ENCODE results near the gene LARP1B. TPM values are rescaled to one million over a fixed set of nuclear protein-coding genes. Genes with fewer than 3 reads are reported as not detected.

LARP1B gene
- polyA plus RNA-seq, 1 experiment, result 24.3 TPM

DNA sequence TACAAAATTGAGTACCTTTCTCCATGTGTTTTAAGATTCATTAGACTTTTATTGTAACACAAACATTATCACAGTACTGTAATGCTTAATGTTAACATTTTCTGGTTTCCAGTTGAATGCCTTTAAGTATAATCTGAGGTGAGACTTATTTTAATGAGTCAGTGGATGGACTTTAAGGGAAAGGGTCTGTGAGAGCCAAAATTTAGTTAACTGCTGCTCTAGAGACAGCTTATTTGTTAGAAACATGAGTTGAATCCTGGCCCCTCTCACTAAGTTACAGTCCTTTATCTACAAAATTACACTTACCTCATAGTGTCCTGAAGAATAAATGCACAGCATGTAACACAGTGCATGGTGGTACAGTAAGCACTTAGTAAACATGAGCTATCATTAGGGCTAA lies 160.5 kb downstream of the LARP1B start:
- no peaks in the 10 kb centered on the region for H3K27me3 ChIP-seq (ENCODE audit: control insufficient read depth, insufficient read depth, low read length)
- no peaks in the 10 kb centered on the region for H3K9me3 ChIP-seq (ENCODE audit: control insufficient read depth, insufficient read depth, low read length)
- no peak overlapping the region for H3K27ac ChIP-seq (ENCODE audit: low read depth, low read length)
- no peak overlapping the region for H3K4me3 ChIP-seq (ENCODE audit: low read depth, low read length)
- POLR2A ChIA-PET, result no interaction called here
- CTCF ChIA-PET, result interaction anchor here (0.5 kb wide), 1 partner anchor 485 kb away, joined by 4 read pairs; no protein-coding TSS in a partner anchor
- TF ChIP-seq, protein P1, sequence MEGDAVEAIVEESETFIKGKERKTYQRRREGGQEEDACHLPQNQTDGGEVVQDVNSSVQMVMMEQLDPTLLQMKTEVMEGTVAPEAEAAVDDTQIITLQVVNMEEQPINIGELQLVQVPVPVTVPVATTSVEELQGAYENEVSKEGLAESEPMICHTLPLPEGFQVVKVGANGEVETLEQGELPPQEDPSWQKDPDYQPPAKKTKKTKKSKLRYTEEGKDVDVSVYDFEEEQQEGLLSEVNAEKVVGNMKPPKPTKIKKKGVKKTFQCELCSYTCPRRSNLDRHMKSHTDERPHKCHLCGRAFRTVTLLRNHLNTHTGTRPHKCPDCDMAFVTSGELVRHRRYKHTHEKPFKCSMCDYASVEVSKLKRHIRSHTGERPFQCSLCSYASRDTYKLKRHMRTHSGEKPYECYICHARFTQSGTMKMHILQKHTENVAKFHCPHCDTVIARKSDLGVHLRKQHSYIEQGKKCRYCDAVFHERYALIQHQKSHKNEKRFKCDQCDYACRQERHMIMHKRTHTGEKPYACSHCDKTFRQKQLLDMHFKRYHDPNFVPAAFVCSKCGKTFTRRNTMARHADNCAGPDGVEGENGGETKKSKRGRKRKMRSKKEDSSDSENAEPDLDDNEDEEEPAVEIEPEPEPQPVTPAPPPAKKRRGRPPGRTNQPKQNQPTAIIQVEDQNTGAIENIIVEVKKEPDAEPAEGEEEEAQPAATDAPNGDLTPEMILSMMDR (IDR thresholded peaks at IDR 0.05; ENCODE audit: low read depth, low read length), result no peak
- no peak for DNase-seq (ENCODE audit: low read depth, low spot score)

DNA sequence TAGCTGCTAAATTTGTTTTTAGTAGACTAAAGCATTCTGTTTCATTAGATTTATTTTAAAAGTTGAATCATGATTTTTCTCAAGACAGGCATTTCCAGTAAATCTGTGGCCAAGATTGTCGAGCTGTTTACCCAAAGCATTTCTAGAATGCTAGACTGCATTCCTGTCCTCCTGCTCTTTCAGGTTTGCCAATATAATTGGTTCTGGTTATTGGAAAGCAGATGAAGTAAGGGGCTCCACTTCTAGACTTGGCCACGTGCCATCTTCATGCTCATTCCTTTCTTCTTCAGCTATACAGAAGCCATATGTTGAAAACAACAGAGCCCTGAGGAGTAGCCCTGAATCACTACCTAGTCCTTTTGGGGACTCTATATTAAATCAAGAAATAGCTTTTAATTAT lies 164.0 kb downstream of the LARP1B start:
- ChIA-PET CTCF (interaction anchor here (0.6 to 1.3 kb wide), 5 partner anchors 21 to 638 kb away, joined by 3 to 4 read pairs (median 3); no protein-coding TSS in a partner anchor), POLR2A (interaction anchor here (0.6 to 2.5 kb wide), 6 partner anchors 16 to 1119 kb away, joined by 3 to 21 read pairs (median 4); partner anchors contain the start of gene PGRMC2)
- DNase-seq (ENCODE audit: low read depth, low spot score), result peak; percentile 69
- Histone ChIP-seq H3K4me3 (ENCODE audit: low read depth, low read length) (no peak overlapping the region), H3K27me3 (ENCODE audit: control insufficient read depth, insufficient read depth, low read length) (no peaks in the 10 kb centered on the region), H3K27ac (ENCODE audit: low read depth, low read length) (no peak overlapping the region), H3K9me3 (ENCODE audit: control insufficient read depth, insufficient read depth, low read length) (no peaks in the 10 kb centered on the region)
- TF ChIP-seq, protein P1 (IDR thresholded peaks at IDR 0.05; ENCODE audit: low read depth, low read length), result no peak

DNA sequence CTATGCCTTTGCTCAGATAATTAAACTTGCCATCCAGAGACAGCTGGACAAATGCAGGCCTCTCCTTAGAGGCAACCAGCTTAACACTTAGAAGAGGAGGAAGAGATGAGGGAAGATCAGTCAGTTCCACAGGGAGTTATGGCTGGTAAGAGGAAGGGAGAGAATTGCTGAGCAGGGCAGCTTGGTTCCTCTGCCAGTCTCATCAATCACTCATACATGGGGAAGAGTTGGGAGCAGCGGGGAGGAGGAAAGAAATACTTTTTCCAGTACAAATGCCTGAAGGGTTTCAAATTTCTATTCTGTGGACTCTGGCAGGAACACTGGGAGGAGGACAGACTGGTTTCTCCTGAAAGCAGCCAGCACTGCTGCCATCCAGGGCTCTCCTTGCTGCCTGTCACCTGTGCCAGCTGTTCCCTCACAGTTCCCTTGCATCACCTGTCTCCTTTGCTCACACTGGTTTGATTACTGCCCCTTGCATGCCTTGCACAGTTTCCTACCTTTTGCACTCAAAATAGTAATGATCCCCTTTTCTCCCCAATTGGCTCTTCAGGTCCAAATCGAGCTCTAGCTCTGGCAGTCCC lies 167.0 kb downstream of the LARP1B start:
- Histone ChIP-seq H3K9me3 (ENCODE audit: control insufficient read depth, insufficient read depth, low read length) (no peaks in the 10 kb centered on the region), H3K27me3 (ENCODE audit: control insufficient read depth, insufficient read depth, low read length) (no peaks in the 10 kb centered on the region), H3K27ac (ENCODE audit: low read depth, low read length) (no peak overlapping the region), H3K4me3 (ENCODE audit: low read depth, low read length) (no peak overlapping the region)
- ChIA-PET POLR2A (no interaction called here), CTCF (interaction anchor here (0.6 to 0.7 kb wide), 2 partner anchors 15 to 158 kb away, joined by 3 to 4 read pairs; no protein-coding TSS in a partner anchor)
- TF ChIP-seq, protein P1 (IDR thresholded peaks at IDR 0.05; ENCODE audit: low read depth, low read length), result no peak
- no peak for DNase-seq (ENCODE audit: low read depth, low spot score)

DNA sequence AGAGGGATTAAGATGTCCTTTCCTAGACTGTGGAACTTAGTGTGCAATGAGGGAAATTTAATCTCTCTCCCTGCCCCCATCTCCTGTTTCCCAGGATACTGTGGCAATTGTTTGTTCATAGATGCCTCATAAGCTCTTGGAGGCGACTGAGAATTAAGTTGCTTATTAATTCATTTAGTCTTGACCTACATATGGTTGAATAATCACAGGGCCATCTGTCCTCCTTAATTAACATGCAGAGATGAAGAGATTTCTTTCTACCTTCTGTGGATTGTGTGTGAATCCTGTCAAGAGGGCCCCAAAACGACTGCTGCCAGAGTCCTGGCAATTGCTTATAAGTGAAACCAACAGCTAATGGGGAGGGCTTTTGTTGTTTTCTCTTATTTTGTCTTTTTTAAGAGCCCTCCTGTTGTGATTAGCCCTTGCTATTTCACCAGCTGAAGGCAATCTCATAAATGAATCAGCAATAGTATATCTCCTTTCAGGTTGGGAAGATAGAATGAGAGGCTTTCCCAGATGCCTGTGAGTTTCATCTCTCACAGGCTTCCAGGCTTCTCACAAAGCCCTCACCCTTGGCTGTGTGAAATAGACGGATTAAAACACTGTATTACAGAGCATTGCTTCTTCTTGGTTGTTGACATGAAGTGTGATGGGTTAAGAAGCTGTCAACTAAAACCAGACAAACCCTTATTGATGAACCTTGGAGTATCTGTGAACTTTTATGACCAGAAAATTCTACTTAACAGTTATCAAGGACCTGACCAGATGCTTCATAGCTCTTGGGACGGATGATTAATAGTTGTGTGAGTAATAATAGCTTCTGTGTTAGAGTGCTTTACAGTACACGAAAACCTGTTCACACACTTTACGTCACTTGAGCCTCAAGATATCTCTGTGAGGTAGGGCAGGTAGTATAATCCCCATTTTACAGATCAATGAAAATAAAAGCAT lies 168.0 kb downstream of the LARP1B start:
- CTCF ChIA-PET, result interaction anchor here (0.7 to 1.0 kb wide), 2 partner anchors 58 to 157 kb away, joined by 4 read pairs; no protein-coding TSS in a partner anchor
- DNase-seq (ENCODE audit: low read depth, low spot score), result peak; percentile 15
- Histone ChIP-seq H3K9me3 (ENCODE audit: control insufficient read depth, insufficient read depth, low read length) (no peaks in the 10 kb centered on the region), H3K27ac (ENCODE audit: low read depth, low read length) (no peak overlapping the region), H3K27me3 (ENCODE audit: control insufficient read depth, insufficient read depth, low read length) (no peaks in the 10 kb centered on the region), H3K4me3 (ENCODE audit: low read depth, low read length) (no peak overlapping the region)
- TF ChIP-seq, protein P1 (IDR thresholded peaks at IDR 0.05; ENCODE audit: low read depth, low read length), result no peak
- POLR2A ChIA-PET, result no interaction called here

DNA sequence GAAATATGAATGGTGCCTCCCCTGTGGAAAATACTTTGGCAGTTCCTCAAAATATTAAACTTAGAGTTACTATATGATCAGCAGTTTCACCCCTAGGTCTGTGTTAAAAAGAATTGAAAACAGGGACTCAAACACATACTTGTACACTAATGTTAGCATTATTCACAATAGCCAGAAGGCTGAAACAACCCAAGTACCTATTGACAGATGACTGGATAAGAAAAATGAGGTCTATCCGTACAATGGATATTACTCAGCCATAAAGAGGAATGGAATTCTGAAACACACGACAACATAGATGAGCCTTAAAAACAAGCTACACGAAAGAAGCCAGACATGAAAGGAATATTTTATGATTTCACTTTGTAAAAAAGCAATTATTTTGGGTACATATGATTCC lies 171.6 kb downstream of the LARP1B start:
- ChIA-PET POLR2A (no interaction called here), CTCF (no interaction called here)
- Histone ChIP-seq H3K9me3 (ENCODE audit: control insufficient read depth, insufficient read depth, low read length) (no peaks in the 10 kb centered on the region), H3K4me3 (ENCODE audit: low read depth, low read length) (no peak overlapping the region), H3K27ac (ENCODE audit: low read depth, low read length) (no peak overlapping the region), H3K27me3 (ENCODE audit: control insufficient read depth, insufficient read depth, low read length) (no peaks in the 10 kb centered on the region)
- DNase-seq (ENCODE audit: low read depth, low spot score), result no peak
- TF ChIP-seq, protein P1 (IDR thresholded peaks at IDR 0.05; ENCODE audit: low read depth, low read length), result no peak

Measured in AG04450 (cell line).